Epithelial cell of prostate (primary cell): ENCODE measurements around the gene KIF19.

ENCODE experiments used
- DNase-seq: peaks from one replicate; pipeline ENCODE4 v3.0.0-alpha.2; 2011; ENCODE audit warnings: low read depth, low spot score
- H3K27ac ChIP-seq: fragments of 450-650 bp; 2 replicates; pipeline ENCODE4 v1.5.1; 2017; ENCODE audit warnings: mild to moderate bottlenecking

KIF19 gene

GRCh38 chr17:74299226-74300009 is 26.6 kb upstream of the KIF19 start:
- no peak for DNase-seq
- H3K27ac ChIP-seq: no peak overlapping the region

DNA sequence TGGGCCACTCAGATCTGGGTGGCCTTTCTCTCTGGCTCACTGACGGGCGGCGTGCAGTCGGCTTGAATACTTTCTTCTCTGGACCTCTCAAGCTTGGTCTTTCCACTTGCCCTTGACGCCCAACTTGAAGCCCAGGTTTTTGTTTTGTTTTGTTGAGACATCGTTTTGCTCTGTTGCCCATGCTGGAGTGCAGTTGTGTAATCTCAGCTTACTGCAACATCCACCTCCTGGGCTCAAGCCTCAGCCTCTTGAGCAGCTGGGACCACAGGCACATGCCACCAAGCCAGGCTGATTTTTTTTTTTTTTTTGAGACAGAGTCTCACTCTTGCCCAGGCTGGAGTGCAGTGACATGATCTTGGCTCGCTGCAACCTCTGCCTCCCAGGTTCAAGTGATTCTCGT is 22.7 kb upstream of the KIF19 start:
- no peak overlapping the region for H3K27ac ChIP-seq
- no peak for DNase-seq

DNA sequence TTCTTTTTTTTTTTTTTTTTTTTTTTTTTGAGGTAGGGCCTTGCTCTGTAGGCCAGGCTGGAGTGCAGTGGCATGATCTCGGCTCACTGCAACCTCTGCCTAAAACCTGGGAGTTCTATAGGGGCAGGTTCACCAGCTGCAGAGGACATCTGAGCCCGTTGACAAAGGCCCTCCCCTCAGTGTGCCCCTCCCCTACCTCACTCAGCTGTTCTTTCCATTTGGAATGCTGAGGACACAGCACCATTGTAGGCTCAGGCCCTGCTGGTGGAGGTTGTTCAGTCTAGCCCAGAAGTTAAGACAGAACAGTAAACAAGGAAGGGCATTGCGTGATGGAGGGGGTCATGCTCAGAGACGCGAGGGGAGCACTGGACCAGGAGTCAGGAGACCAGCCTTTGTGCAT is 21.8 kb upstream of the KIF19 start:
- DNase-seq: no peak
- no peak overlapping the region for H3K27ac ChIP-seq

DNA sequence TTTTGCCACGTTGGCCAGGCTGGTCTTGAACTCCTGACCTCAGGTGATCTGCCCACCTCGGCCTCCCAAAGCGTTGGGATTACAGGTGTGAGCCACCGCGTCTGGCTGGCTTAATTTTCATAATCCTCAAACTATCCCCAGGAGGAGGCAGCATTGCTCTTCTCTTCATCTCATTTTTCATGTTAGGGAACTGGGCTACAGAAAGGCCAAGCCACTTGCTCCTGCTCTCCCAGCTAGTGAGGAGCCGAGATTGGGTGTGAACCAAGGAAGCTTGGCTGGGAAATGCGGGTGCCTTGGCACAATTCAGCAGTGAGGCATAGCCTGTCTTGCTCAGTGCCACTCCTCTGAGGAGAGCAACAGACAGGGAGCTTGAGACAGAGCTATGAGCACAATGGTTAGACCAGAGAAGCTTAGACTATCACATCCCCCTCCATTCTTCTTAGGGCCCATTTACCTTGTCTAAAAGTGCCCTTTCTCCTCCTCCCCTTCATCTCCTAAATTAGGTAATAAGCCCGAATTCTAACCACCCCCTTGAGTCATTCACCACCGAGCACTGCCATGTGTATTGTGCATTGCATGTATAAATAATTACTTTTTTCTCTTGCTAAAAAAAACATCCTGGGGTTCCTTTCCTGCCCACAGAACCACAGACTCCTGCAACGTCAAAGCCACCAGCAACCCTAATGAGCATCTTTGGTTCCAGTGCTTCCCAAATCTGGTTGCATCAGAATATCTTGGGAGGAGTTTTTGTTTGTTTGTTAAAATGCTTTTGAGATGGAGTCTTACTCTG is 20.0 kb upstream of the KIF19 start:
- no peak for DNase-seq
- H3K27ac ChIP-seq: no peak overlapping the region

DNA sequence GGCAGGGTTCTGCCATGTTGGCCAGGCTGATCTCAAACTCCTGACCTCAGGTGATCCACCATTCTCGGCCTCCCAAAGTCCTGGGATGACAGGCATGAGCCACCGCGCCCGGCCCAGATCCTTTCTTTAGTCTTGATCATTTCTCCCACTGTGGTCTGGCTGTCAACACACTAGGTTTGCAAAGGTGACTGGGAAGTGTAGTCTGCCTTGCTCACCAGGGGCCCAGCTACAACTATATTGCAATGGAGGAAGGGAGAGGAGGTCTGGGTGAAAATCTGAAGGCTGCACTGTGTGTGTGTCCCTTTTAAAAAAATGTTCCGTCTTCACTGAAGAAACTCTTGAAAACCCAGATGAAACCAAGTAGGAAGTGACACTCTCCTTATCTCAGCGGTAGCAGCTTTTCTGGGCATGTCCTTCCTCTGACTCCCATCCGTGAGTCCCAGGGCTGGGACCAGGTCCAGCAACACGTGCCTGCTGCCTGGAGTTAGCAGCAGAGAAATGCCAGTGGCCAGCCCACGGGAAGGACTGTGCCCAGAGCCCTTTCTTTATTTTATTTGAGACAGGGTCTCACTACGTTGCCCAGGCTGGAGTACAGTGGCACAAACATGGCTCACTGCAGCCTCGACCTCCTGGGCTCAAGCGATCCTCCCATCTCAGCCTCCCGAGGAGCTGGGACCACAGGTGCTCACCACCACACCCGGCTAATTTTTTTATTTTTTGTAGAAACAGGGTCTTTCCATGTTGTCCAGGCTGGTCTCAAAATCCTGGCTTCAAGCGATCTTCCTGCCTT is 17.8 kb upstream of the KIF19 start:
- no peak overlapping the region for H3K27ac ChIP-seq
- DNase-seq: no peak

GRCh38 chr17:74309902-74310301 is 16.1 kb upstream of the KIF19 start:
- no peak overlapping the region for H3K27ac ChIP-seq
- no peak for DNase-seq

DNA sequence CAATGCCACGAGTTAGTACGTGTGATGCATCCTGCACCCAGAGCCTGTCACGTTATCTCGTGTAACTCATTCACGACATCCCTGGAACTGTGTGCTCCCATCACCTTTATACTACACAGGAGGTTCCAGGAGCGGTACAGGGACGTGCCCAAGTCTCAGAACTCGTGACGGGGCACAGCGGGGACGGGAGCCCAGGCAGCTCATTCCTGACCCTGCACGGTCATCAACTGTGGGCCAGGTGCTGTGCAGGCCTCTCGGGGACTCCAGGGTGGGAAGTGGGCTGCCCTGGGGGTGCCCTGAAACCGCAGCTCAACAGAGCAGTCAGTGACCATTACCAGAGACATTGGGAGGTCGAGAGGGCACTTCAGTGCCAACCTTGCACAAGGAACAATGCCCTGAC is 11.1 kb upstream of the KIF19 start:
- DNase-seq: no peak
- H3K27ac ChIP-seq: no peak overlapping the region

DNA sequence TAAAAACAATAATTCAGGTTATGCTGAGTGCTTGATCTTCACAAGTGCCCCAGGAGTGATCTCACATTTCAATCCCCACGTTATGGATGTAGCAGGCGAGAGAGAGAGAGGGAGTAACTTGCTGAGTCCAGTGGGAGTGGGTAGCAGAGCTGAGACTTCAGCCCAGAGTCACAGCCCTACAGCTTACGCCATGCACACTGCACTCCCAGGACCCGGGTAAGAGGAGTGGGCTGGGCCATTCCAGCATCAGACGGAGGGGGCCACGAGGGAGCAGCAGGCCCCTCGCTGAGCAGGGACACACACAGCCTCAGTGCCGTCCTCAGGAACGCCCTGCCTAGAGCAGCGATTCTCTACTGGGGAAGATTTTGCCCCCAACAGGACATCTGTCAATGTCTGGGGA is 9.8 kb upstream of the KIF19 start:
- no peak overlapping the region for H3K27ac ChIP-seq
- DNase-seq: no peak

- no peak overlapping the region for H3K27ac ChIP-seq
These were observed 9.0 kb upstream of the KIF19 start for GRCh38 chr17:74317071-74317470.

GRCh38 chr17:74318391-74318790 is 7.6 kb upstream of the KIF19 start:
- DNase-seq: no peak
- H3K27ac ChIP-seq: no peak overlapping the region

More at GRCh38 chr17:74317071-74317470, 9.0 kb upstream of the KIF19 start:
- no peak for DNase-seq

DNA sequence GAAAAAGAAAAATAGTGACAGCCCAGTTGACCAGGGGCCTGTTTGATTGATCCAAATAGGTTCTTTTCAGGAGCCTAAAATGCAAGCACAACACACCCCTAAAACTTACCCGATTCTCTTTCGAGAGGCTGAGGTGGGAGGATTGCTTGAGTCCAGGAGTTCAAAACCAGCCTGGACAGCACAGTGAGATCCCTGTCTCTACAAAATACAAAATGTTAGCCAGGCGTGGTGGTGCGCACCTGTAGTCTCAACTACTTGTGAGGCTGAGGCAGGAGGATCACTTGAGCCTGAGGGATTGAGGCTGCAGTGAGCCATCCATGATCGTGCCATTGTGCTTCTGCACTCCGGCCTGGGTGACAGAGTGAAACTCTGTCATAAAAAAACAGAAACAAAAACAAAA is 1.5 kb upstream of the KIF19 start:
- no peak overlapping the region for H3K27ac ChIP-seq

GRCh38 chr17:74325376-74325742 is 667 bp upstream of the KIF19 start:
- no peak overlapping the region for H3K27ac ChIP-seq
- no peak for DNase-seq

More for the DNA sequence above, 1.5 kb upstream of the KIF19 start:
- DNase-seq: no peak

GRCh38 chr17:74326506-74326905 is 480 bp downstream of the KIF19 start:
- DNase-seq: no peak
- H3K27ac ChIP-seq: no peak overlapping the region

DNA sequence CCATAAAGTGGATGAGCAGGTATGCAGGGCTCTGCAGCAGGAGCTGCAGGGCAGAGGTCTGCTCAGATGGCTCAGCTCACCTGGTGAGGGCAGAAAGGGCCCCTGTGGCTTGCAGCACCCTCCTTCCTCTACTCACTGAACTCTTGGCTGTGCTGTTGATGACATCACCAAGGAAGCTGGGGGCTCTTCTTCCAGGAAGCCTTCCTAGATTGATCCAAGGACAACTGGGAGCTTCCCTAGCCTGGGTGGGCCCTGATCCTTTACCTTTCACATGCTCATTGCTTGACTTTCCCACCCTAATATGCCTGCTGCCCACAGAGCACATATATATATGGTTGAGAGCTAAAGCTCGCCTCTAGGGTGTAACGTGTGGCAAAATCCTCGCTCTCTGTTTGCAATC is 2.5 kb downstream of the KIF19 start:
- DNase-seq: no peak
- H3K27ac ChIP-seq: no peak overlapping the region

- H3K27ac ChIP-seq: no peak overlapping the region
- DNase-seq: no peak
These were observed 3.4 kb downstream of the KIF19 start for GRCh38 chr17:74329378-74329777.

DNA sequence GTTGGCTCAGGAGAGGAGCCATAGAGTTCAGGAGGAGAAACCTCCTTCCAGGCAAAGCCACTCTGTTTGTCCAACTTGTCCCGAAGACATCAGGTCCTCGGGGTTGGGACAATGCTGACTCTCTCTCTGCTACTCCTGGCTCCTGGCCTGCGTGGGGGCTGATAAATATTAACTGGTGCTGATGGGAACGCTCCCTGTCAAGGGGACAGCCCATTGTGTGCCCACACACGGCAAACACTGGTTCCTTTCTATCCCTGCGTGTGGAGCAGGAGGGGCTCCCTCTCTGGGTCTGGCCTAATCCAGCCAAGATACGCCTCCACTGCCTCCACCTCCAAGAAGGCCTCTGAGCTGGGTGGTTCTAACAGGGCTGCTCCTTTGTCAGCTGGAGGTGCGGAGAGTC is 4.4 kb downstream of the KIF19 start:
- no peak for DNase-seq
- no peak overlapping the region for H3K27ac ChIP-seq

GRCh38 chr17:74332017-74332650 is 6.1 kb downstream of the KIF19 start:
- DNase-seq: no peak
- no peak overlapping the region for H3K27ac ChIP-seq

- DNase-seq: no peak
- no peak overlapping the region for H3K27ac ChIP-seq
These were observed 6.8 kb downstream of the KIF19 start for GRCh38 chr17:74332763-74333283.

- no peak for DNase-seq
- H3K27ac ChIP-seq: no peak overlapping the region
These were observed 8.5 kb downstream of the KIF19 start for GRCh38 chr17:74334393-74335039.
